Skin of body (tissue), 2 donors: ENCODE measurements around the gene BPIFA2. TPM values are rescaled to one million over a fixed set of nuclear protein-coding genes. Genes with fewer than 3 reads are reported as not detected.
"Not testable (repeated sequence)": the region's sequence is repeated elsewhere in the genome, so short reads cannot be mapped to it uniquely, and the experiment has no call there.

Experiments
- DNase-seq: peaks from one replicate; lab custom pipeline; 2025; lab: John Stamatoyannopoulos, UW
- total RNA-seq: library from RNA; depleted of rRNA; stranded (reverse); fragments of >200 nt; gene quantifications from one replicate; pipeline ENCODE4 v1.2.3, GENCODE V29; 2014

Gene BPIFA2
- total RNA-seq, 1 donor from 2014 or later, result not detected

- no peak for DNase-seq
Observed at GRCh38 chr20:33160681-33161080, 7.3 kb upstream of the BPIFA2 start.

DNA sequence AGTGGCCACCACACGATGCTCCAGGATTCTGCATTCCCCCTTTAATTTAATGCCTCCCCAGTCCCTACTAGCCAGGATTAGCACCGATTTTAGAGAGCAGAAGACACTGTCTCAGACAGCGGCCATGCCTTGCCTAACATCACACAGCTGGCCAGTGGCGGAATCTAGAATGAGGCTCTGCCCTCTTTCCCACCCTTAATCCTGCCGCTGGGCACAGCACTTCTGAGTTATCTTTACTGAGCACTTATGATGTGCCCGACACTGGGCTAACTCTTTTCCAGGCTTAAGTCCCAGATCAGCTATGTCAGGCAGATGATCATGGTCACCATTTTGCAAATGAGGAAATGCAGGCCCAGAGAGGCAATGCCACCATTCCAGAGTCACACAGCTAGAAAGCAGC, 5.6 kb upstream of the BPIFA2 start:
- no peak for DNase-seq

DNA sequence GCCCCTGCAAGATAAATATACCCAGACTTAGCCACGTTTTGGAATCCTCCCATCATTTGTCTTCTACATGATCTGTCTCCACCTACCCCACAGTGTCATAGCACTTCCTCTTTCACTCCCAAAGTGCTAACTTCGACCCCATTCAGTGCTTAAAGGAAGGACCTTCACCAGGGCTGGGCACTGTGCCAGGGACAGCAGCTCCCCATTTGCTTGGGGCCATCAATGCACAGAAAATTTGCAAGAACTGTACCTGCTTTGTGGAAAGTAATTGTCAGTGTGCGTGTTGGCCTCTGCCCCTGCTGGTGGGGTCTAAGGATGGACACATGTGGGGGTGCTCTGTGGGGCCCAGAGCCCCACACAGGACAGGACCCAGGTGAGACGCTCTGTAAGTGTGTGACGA, 5.2 kb upstream of the BPIFA2 start:
- DNase-seq, result no peak

- DNase-seq, result no peak
Observed at GRCh38 chr20:33163856-33164762, 3.9 kb upstream of the BPIFA2 start.

DNA sequence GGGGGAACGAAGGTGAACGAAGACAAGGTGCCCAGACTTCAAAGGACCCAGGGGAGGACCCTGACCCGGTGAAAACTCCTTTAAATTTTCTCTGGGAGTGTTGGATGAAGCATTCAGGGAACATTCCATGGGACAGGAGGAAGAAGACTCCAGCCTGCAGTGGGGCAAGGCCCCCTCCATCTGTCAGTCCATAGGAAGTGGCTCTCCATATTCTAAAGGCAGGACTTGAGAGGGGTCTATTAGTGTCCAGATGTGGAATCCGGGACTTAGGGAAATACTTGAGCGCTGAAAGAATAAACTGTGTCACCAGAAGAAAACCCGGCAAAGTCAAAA, 3.2 kb upstream of the BPIFA2 start:
- DNase-seq, result no peak

- no peak for DNase-seq
Observed at GRCh38 chr20:33165416-33166055, 2.4 kb upstream of the BPIFA2 start.

DNA sequence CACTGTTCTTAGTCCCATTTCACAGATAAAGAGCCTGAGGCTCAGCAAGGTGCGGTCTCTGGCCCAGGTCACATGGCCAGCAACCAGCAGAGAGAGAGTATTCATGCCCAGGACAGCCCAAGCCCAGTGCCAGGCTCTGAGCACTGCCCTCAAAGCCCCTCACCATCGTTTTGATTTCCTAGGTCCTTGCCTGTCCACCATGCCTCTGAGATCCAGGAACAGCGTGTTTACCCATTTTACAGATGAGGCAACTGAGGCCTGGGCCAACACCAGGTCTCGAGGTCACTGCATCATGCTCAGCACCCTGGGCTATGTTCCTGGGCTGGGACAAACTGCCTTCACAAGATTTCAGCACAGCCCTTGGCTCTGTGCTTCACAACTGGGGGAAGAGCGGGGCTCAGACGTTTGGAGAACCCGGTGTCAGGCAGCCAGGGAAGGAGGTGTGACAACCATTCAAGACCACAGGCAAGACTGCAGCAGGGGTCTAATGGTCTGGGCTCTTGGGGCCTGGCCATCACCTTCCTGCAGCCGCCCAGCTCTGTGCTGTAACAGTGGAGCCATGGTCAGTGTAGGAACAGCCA, 1.3 kb upstream of the BPIFA2 start:
- DNase-seq, result no peak

DNA sequence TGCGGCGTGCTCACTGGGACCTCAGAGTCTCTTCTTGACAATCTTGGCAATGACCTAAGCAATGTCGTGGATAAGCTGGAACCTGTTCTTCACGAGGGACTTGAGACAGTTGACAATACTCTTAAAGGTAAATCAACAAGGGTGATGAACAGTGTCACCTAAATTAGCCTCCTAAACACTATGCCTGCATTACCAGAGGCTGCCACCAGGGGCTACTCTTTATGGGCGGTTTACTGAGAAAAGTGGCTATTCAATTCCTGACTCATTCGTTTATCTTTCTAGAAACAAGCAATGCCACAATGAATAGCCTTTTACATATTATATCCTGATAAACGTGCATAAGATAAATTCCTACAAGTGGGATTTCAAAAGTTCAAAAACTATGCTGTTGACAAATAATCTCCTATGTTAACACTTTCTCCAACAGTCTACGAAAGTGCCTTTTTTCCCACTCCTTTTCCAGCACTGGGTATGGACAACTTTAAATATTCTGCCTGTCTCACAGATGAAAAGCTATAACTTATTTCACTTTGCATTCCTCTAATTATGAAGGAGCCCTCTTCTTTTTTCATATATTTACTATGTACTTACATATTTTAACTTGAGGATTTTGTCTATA, 1.3 kb downstream of the BPIFA2 start:
- no peak for DNase-seq

DNA sequence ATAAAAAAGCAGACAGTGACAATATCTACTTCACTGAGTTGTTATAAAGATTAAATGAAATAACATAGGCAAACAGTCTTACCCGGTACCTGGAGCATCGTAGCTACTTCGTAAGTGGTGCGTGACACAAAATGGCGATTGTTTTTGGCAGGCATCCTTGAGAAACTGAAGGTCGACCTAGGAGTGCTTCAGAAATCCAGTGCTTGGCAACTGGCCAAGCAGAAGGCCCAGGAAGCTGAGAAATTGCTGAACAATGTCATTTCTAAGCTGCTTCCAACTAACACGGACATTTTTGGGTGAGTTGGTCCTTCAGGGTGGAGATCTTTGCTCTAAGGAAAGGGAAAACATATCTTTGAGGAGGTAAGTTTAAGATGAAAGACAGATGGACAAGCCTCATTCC, 4.8 kb downstream of the BPIFA2 start:
- no peak for DNase-seq

- DNase-seq, result no peak
Observed at GRCh38 chr20:33175123-33175522, 7.2 kb downstream of the BPIFA2 start.

- no peak for DNase-seq
Observed at GRCh38 chr20:33176101-33176500, 8.1 kb downstream of the BPIFA2 start.

- no peak for DNase-seq
Observed at GRCh38 chr20:33177866-33178265, 9.9 kb downstream of the BPIFA2 start.

- DNase-seq, result no peak
Observed at GRCh38 chr20:33178726-33179125, 10.8 kb downstream of the BPIFA2 start.

GRCh38 chr20:33180169-33180568, 12.2 kb downstream of the BPIFA2 start:
- DNase-seq, result no peak

DNA sequence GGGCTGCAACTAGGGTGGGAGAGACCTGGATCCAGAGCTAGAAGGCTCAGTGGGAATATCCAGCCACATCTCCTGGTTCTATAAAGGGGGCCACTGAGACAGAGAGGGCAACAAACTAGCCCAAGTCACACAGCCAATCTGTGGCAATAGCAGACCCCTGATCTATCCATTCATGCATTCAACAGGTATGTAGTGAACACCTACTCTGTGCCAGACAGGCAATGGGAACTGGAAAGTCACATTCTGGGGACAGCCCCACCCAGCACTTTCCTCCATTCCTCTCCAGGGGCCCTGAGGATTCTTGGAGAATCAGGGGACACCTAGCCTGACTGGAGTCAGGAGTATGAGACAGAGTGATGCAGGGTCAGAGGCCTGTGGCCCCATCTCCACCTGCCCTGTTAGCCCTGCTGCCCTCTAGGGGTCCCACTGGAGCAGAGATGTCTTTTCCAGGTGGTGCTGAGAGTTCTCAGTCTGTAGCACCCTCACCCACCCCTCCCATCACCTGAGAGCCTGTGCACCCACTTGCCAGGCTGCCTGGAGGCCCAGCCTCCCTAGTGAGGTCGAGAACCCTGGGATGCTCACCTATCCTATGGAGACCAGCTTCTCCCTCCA, 13.6 kb downstream of the BPIFA2 start:
- DNase-seq, result no peak

DNA sequence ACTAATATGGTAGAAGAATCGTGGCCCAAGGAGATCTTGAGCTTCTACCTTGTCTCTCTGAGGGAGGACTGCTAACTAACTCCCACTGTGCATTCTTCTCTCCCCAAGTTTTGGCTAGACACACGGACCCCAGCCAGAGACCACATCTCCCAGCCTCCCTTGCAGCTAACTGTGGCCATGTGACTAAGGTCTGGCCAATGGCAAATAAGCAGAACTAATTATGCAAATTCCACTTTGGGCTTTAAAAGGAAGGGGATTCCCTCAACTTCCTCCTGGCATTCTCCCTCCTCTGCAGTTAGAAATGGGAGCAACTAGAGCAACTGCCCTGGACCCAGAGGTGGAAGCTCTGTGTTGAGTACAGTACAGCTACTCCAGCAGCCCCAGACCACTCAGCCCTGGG, 15.4 kb downstream of the BPIFA2 start:
- DNase-seq, result no peak

DNA sequence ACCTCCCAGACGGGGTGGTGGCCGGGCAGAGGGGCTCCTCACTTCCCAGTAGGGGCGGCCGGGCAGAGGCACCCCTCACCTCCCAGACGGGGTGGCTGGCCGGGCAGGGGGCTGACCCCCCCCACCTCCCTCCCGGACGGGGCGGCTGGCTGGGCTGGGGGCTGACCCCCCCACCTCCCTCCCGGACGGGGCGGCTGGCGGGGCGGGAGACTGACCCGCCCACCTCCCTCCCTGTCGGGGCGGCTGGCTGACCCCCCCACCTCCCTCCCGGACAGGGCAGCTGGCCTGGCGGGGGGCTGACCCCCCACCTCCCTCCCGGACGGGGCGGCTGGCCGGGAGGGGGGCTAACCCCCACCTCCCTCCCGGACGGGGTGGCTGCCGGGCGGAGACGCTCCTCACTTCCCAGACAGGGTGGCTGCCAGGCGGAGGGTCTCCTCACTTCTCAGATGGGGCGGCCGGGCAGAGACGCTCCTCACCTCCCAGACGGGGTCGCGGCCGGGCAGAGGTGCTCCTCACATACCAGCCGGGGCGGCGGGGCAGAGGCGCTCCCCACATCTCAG, 17.2 kb downstream of the BPIFA2 start:
- not testable (repeated sequence) for DNase-seq

DNA sequence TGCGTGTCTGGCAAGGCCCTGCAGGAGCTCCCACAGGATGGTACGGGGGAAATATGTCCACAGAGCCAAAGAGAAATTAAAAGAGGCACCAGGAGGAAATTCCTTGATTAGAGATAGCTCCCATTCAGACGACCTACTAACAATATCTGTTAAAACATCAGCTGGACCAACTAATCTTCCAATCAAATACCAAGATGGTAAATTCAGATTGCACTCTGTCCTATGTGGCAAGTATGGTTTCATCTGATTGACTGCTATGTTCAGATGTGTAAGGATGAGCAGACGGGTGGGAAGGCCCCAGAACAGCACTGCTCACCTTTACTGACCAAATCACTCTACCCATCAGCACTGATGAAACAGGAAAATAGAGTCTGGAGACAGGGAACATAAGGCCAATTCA, 19.5 kb downstream of the BPIFA2 start:
- DNase-seq, result no peak

DNA sequence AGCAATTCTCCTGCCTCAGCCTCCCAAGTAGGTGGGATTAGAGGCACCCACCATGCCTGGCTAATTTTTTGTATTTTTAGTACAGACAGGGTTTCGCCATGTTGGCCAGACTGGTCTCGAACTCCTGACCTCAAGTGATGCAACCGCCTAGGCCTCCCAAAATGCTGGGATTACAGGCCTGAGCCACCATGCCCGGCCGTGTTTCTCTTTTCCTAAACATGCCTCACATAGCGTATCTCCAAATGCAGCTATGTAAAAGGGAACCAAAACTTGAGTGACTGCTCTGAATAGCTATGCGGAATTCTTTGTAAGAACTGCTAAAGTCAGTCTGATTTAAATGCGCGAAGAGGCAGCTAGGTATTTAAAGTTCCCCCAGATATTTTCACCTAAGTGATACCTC, 20.5 kb downstream of the BPIFA2 start:
- DNase-seq, result no peak

DNA sequence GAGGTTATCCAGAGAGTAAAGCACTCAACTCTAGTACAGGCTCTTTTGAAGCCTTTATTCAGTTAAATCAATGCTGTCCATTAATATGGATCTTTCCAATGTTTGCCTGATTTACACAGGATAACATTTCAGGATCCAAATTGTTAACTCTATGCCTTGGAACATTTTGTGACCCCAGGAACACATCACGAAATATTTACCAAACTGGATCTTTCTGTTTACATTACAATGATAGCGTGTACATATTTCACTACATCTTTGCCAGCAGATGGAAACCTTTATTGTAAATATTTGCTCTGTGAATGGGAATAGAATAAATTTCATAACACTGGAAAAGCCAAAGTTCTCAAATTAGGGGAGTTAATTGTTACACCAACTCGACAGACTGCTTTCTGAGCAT, 23.5 kb downstream of the BPIFA2 start:
- no peak for DNase-seq

- DNase-seq, result no peak
Observed at GRCh38 chr20:33191955-33192354, 24.0 kb downstream of the BPIFA2 start.
